ENCODE data around the gene GCA.

GCA gene

GRCh38 chr2:162328424-162329157, 15.3 kb upstream of the GCA start:
- no peak for DNase-seq (ENCODE audit: low read depth)

- DNase-seq (ENCODE audit: low read depth), result no peak
Observed at GRCh38 chr2:162330881-162331280, 13.1 kb upstream of the GCA start.

- DNase-seq (ENCODE audit: low read depth), result no peak
Observed at GRCh38 chr2:162333968-162334367, 10.0 kb upstream of the GCA start.

GRCh38 chr2:162337868-162338267, 6.1 kb upstream of the GCA start:
- no peak for DNase-seq (ENCODE audit: low read depth)

- no peak for DNase-seq (ENCODE audit: low read depth)
Observed at GRCh38 chr2:162340822-162341221, 3.1 kb upstream of the GCA start.

- DNase-seq (ENCODE audit: low read depth), result no peak
Observed at GRCh38 chr2:162342321-162342720, 1.6 kb upstream of the GCA start.

GRCh38 chr2:162342841-162343240, 1.1 kb upstream of the GCA start:
- DNase-seq (ENCODE audit: low read depth), result no peak

- DNase-seq (ENCODE audit: low read depth), result no peak
Observed at GRCh38 chr2:162343492-162343823, 474 bp upstream of the GCA start.

- DNase-seq (ENCODE audit: low read depth), result no peak
Observed at GRCh38 chr2:162344617-162344950, 652 bp downstream of the GCA start.

GRCh38 chr2:162365392-162365791, 21.5 kb downstream of the GCA start:
- DNase-seq (ENCODE audit: low read depth), result no peak

- no peak for DNase-seq (ENCODE audit: low read depth)
Observed at GRCh38 chr2:162368494-162368893, 24.6 kb downstream of the GCA start.

GRCh38 chr2:162369551-162369950, 25.6 kb downstream of the GCA start:
- DNase-seq (ENCODE audit: low read depth), result no peak

- no peak for DNase-seq (ENCODE audit: low read depth)
Observed at GRCh38 chr2:162370931-162371330, 27.0 kb downstream of the GCA start.

GRCh38 chr2:162372818-162373217, 28.9 kb downstream of the GCA start:
- no peak for DNase-seq (ENCODE audit: low read depth)

GRCh38 chr2:162379719-162380580, 36.0 kb downstream of the GCA start:
- no peak for DNase-seq (ENCODE audit: low read depth)

GRCh38 chr2:162381851-162382250, 37.9 kb downstream of the GCA start:
- DNase-seq (ENCODE audit: low read depth), result no peak

GRCh38 chr2:162382278-162382677, 38.3 kb downstream of the GCA start:
- DNase-seq (ENCODE audit: low read depth), result no peak

GRCh38 chr2:162385536-162385935, 41.6 kb downstream of the GCA start:
- DNase-seq (ENCODE audit: low read depth), result no peak

GRCh38 chr2:162390801-162391200, 46.9 kb downstream of the GCA start:
- DNase-seq (ENCODE audit: low read depth), result no peak

- no peak for DNase-seq (ENCODE audit: low read depth)
Observed at GRCh38 chr2:162400336-162400735, 56.4 kb downstream of the GCA start.

GRCh38 chr2:162401871-162402270, 57.9 kb downstream of the GCA start:
- no peak for DNase-seq (ENCODE audit: low read depth)

- no peak for DNase-seq (ENCODE audit: low read depth)
Observed at GRCh38 chr2:162403884-162404283, 60.0 kb downstream of the GCA start.

Data from stimulated activated CD4-positive, alpha-beta T cell treated with anti-CD3 and anti-CD28 coated beads, Interleukin-2, amount 100 ng/mL, for 4 hours (primary cell).